Stimulated activated CD8-positive, alpha-beta memory T cell treated with anti-CD3 and anti-CD28 coated beads, Interleukin-15, amount 100 ng/mL, for 1 hour (primary cell): ENCODE data around the gene TMEM139.

Experiments used
- DNase-seq: peaks from one replicate; pipeline ENCODE4 v3.0.0-alpha.2; 2020; ENCODE audit warnings: low read depth

Gene TMEM139

GRCh38 chr7:143284591-143285469 is at the start of gene TMEM139:
TMEM139 (plus strand) TSS chr7:143284958; CDS start chr7:143285958, 1,000 bp downstream.
- DNase-seq = no peak

GRCh38 chr7:143235561-143235960 is 49.2 kb upstream of the TMEM139 start:
- DNase-seq = no peak

GRCh38 chr7:143236408-143236990 is 48.3 kb upstream of the TMEM139 start:
- no peak for DNase-seq

- no peak for DNase-seq
These were observed 47.4 kb upstream of the TMEM139 start for GRCh38 chr7:143237366-143237765.

- DNase-seq = no peak
These were observed 46.3 kb upstream of the TMEM139 start for GRCh38 chr7:143238289-143238980.

- no peak for DNase-seq
These were observed 44.9 kb upstream of the TMEM139 start for GRCh38 chr7:143239813-143240212.

- peak; percentile 51 for DNase-seq
These were observed 44.2 kb upstream of the TMEM139 start for GRCh38 chr7:143240291-143241168.

- no peak for DNase-seq
These were observed 42.5 kb upstream of the TMEM139 start for GRCh38 chr7:143242306-143242705.

- no peak for DNase-seq
These were observed 41.6 kb upstream of the TMEM139 start for GRCh38 chr7:143243111-143243510.

GRCh38 chr7:143243614-143244013 is 41.1 kb upstream of the TMEM139 start:
- no peak for DNase-seq

- no peak for DNase-seq
These were observed 40.4 kb upstream of the TMEM139 start for GRCh38 chr7:143244321-143244720.

- DNase-seq = no peak
These were observed 39.6 kb upstream of the TMEM139 start for GRCh38 chr7:143245123-143245522.

- DNase-seq = no peak
These were observed 37.4 kb upstream of the TMEM139 start for GRCh38 chr7:143247372-143247771.

- DNase-seq = no peak
These were observed 35.9 kb upstream of the TMEM139 start for GRCh38 chr7:143248761-143249354.

- DNase-seq = no peak
These were observed 34.6 kb upstream of the TMEM139 start for GRCh38 chr7:143250199-143250598.

GRCh38 chr7:143250822-143251221 is 33.9 kb upstream of the TMEM139 start:
- DNase-seq = no peak

GRCh38 chr7:143252006-143252405 is 32.8 kb upstream of the TMEM139 start:
- DNase-seq = no peak

- DNase-seq = no peak
These were observed 29.2 kb upstream of the TMEM139 start for GRCh38 chr7:143255564-143255963.

GRCh38 chr7:143256325-143256724 is 28.4 kb upstream of the TMEM139 start:
- DNase-seq = no peak

GRCh38 chr7:143256932-143257331 is 27.8 kb upstream of the TMEM139 start:
- DNase-seq = no peak

- no peak for DNase-seq
These were observed 27.3 kb upstream of the TMEM139 start for GRCh38 chr7:143257501-143257900.

- DNase-seq = no peak
These were observed 25.9 kb upstream of the TMEM139 start for GRCh38 chr7:143258831-143259230.
